ENCODE results near the gene ELL3. TPM values are rescaled to one million over a fixed set of nuclear protein-coding genes. Genes with fewer than 3 reads are reported as not detected.
A peak's percentile ranks its signal among the peaks of the same experiment; 100 is the strongest.
"Not testable (repeated sequence)": the region's sequence is repeated elsewhere in the genome, so short reads cannot be mapped to it uniquely, and the experiment has no call there.

The ELL3 gene
- total RNA-seq, 1 experiment from 2014 or later, result 3.0 TPM

- no peak for DNase-seq (ENCODE audit: low spot score)
- no peaks in the 10 kb centered on the region for H3K27me3 ChIP-seq (replicated peaks; ENCODE audit: insufficient read depth, low read depth, low read length, poor library complexity)
- no peak overlapping the region for H3K27ac ChIP-seq (ENCODE audit: low read depth, low read length, poor library complexity, severe bottlenecking)
- intact Hi-C loops (cut with micrococcal nuclease; ENCODE audit: unreplicated experiment), result no loop called here
- no TSS peak for BruUV-seq (replicated peaks)
- H3K4me3 ChIP-seq (ENCODE audit: low read depth, low read length, poor library complexity, severe bottlenecking), result no peak overlapping the region
- no peaks in the 10 kb centered on the region for H3K9me3 ChIP-seq (ENCODE audit: low read depth, low read length, poor library complexity, severe bottlenecking)
- H3K4me1 ChIP-seq (ENCODE audit: insufficient read depth, low read length, poor library complexity, severe bottlenecking), result peaks cover 17% of the 10 kb centered on the region
- CTCF ChIA-PET, result no interaction called here
- POLR2A ChIA-PET (ENCODE audit: low non-redundant PET), result no interaction called here
- TF ChIP-seq EZH2 (IDR thresholded peaks at IDR 0.05; ENCODE audit: borderline replicate concordance, low read depth, low read length, poor library complexity, severe bottlenecking) (no peak), CTCF (conservative IDR thresholded peaks at IDR 0.05; ENCODE audit: low read depth, low read length) (no peak)
- peaks cover 57% of the 10 kb centered on the region for H3K36me3 ChIP-seq (ENCODE audit: insufficient read depth, low read length, poor library complexity, severe bottlenecking)
Observed at GRCh38 chr15:43751885-43752284, 24.9 kb downstream of the ELL3 start.

- intact Hi-C loops (cut with micrococcal nuclease; ENCODE audit: unreplicated experiment), result loop anchor here (10.0 kb wide), 1 partner anchor 345 kb away; no protein-coding TSS in a partner anchor
- Histone ChIP-seq H3K4me3 (ENCODE audit: low read depth, low read length, poor library complexity, severe bottlenecking) (no peak overlapping the region), H3K27me3 (replicated peaks; ENCODE audit: insufficient read depth, low read depth, low read length, poor library complexity) (no peaks in the 10 kb centered on the region), H3K9me3 (ENCODE audit: low read depth, low read length, poor library complexity, severe bottlenecking) (no peaks in the 10 kb centered on the region), H3K4me1 (ENCODE audit: insufficient read depth, low read length, poor library complexity, severe bottlenecking) (peaks cover 17% of the 10 kb centered on the region), H3K27ac (ENCODE audit: low read depth, low read length, poor library complexity, severe bottlenecking) (no peak overlapping the region), H3K36me3 (ENCODE audit: insufficient read depth, low read length, poor library complexity, severe bottlenecking) (peaks cover 37% of the 10 kb centered on the region)
- no peak for DNase-seq (ENCODE audit: low spot score)
- ChIA-PET POLR2A (ENCODE audit: low non-redundant PET) (no interaction called here), CTCF (no interaction called here)
- BruUV-seq (replicated peaks), result no TSS peak
- no peak for TF ChIP-seq EZH2 (IDR thresholded peaks at IDR 0.05; ENCODE audit: borderline replicate concordance, low read depth, low read length, poor library complexity, severe bottlenecking)
- no peak for TF ChIP-seq CTCF (conservative IDR thresholded peaks at IDR 0.05; ENCODE audit: low read depth, low read length)
Observed at GRCh38 chr15:43749690-43750345, 26.9 kb downstream of the ELL3 start.

- POLR2A ChIA-PET (ENCODE audit: low non-redundant PET), result no interaction called here
- Histone ChIP-seq H3K4me1 (ENCODE audit: insufficient read depth, low read length, poor library complexity, severe bottlenecking) (peaks cover 17% of the 10 kb centered on the region), H3K4me3 (ENCODE audit: low read depth, low read length, poor library complexity, severe bottlenecking) (peak overlapping the region; percentile 82), H3K27ac (ENCODE audit: low read depth, low read length, poor library complexity, severe bottlenecking) (no peak overlapping the region), H3K9me3 (ENCODE audit: low read depth, low read length, poor library complexity, severe bottlenecking) (no peaks in the 10 kb centered on the region), H3K27me3 (replicated peaks; ENCODE audit: insufficient read depth, low read depth, low read length, poor library complexity) (no peaks in the 10 kb centered on the region), H3K36me3 (ENCODE audit: insufficient read depth, low read length, poor library complexity, severe bottlenecking) (peaks cover 22% of the 10 kb centered on the region)
- BruUV-seq (replicated peaks), result no TSS peak
- CTCF ChIA-PET, result interaction anchor here (0.7 kb wide), 1 partner anchor 24 kb away, joined by 3 read pairs; no protein-coding TSS in a partner anchor
- TF ChIP-seq CTCF (conservative IDR thresholded peaks at IDR 0.05; ENCODE audit: low read depth, low read length) (no peak), EZH2 (IDR thresholded peaks at IDR 0.05; ENCODE audit: borderline replicate concordance, low read depth, low read length, poor library complexity, severe bottlenecking) (no peak)
- DNase-seq (ENCODE audit: low spot score), result peak; percentile 35
- intact Hi-C loops (cut with micrococcal nuclease; ENCODE audit: unreplicated experiment), result loop anchor here (10.0 kb wide), 1 partner anchor 344 kb away; no protein-coding TSS in a partner anchor
Observed at GRCh38 chr15:43748376-43748775, 28.4 kb downstream of the ELL3 start.

- H3K9me3 ChIP-seq (ENCODE audit: low read depth, low read length, poor library complexity, severe bottlenecking); H3K27me3 ChIP-seq (replicated peaks; ENCODE audit: insufficient read depth, low read depth, low read length, poor library complexity); H3K36me3 ChIP-seq (ENCODE audit: insufficient read depth, low read length, poor library complexity, severe bottlenecking); BruUV-seq (replicated peaks); POLR2A ChIA-PET (ENCODE audit: low non-redundant PET); CTCF ChIA-PET: not testable (repeated sequence)
- peaks cover 17% of the 10 kb centered on the region for H3K4me1 ChIP-seq (ENCODE audit: insufficient read depth, low read length, poor library complexity, severe bottlenecking)
- peak overlapping the region; percentile 96 for H3K27ac ChIP-seq (ENCODE audit: low read depth, low read length, poor library complexity, severe bottlenecking)
- peak; percentile 9 for DNase-seq (ENCODE audit: low spot score)
- H3K4me3 ChIP-seq (ENCODE audit: low read depth, low read length, poor library complexity, severe bottlenecking), result peak overlapping the region; percentile 82
- intact Hi-C loops (cut with micrococcal nuclease; ENCODE audit: unreplicated experiment), result loop anchor here (10.0 kb wide), 1 partner anchor 342 kb away; no protein-coding TSS in a partner anchor
Observed at GRCh38 chr15:43746903-43747309, 29.9 kb downstream of the ELL3 start.

All from A673 (cell line).